HepG2 (cell line): ENCODE results near the gene SH2D3A. TPM values are rescaled to one million over a fixed set of nuclear protein-coding genes. Genes with fewer than 3 reads are reported as not detected.

Experiments
- AHDC1 ChIP-seq: sonication (generic); formaldehyde crosslinking; IDR thresholded peaks from 2 replicates; pipeline ENCODE4 v1.5.1; 2020; ENCODE audit warnings: mild to moderate bottlenecking, missing genetic modification reagents, borderline replicate concordance
- ARNTL ChIP-seq: sonication (generic); formaldehyde crosslinking; IDR thresholded peaks from 2 replicates; pipeline ENCODE4 v1.4.0; 2020; ENCODE audit warnings: mild to moderate bottlenecking, missing genetic modification reagents
- DZIP1 ChIP-seq: sonication (generic); formaldehyde crosslinking; IDR thresholded peaks from 2 replicates; pipeline ENCODE4 v1.5.0; 2020; ENCODE audit warnings: mild to moderate bottlenecking, missing genetic modification reagents
- HMGXB3 ChIP-seq: sonication (generic); formaldehyde crosslinking; IDR thresholded peaks from 2 replicates; pipeline ENCODE4 v1.4.0; 2020; ENCODE audit warnings: missing genetic modification reagents, borderline replicate concordance
- NAIF1 ChIP-seq: sonication (generic); formaldehyde crosslinking; IDR thresholded peaks from 2 replicates; pipeline ENCODE4 v1.5.0; 2020; ENCODE audit warnings: mild to moderate bottlenecking, missing genetic modification reagents, borderline replicate concordance
- NFKBIZ ChIP-seq: IDR thresholded peaks from 2 replicates; pipeline ENCODE4 v1.6.1; 2018; ENCODE audit warnings: missing genetic modification reagents, missing compliant biosample characterization
- SKIL ChIP-seq: sonication (generic); formaldehyde crosslinking; IDR thresholded peaks from 2 replicates; pipeline ENCODE4 v1.8.0; 2022; ENCODE audit warnings: missing genetic modification reagents, mild to moderate bottlenecking, moderate library complexity, borderline replicate concordance
- TGIF2 ChIP-seq: IDR thresholded peaks from 2 replicates; pipeline ENCODE4 v1.6.1; 2016; ENCODE audit warnings: control low read depth, missing compliant biosample characterization
- ZFX ChIP-seq: sonication (generic); formaldehyde crosslinking; IDR thresholded peaks from 2 replicates; pipeline ENCODE4 v1.4.0; 2020; ENCODE audit warnings: mild to moderate bottlenecking, low read depth, missing genetic modification reagents, moderate library complexity
- ZNF292 ChIP-seq: sonication (generic); formaldehyde crosslinking; IDR thresholded peaks from 2 replicates; pipeline ENCODE4 v1.8.1; 2022; ENCODE audit warnings: mild to moderate bottlenecking, low read depth, missing genetic modification reagents, borderline replicate concordance
- polyA plus RNA-seq, 8 experiments: library from polyadenylated mRNA; depleted of rRNA in 3 of 8; stranded (reverse) in 7 of 8; unstranded in 1 of 8; fragments of >200 nt; fragmentation: Illumina TruSeq in 4 of 8; extraction: Trizol in 4 of 8; gene quantifications; 2 replicates each; pipeline versions ENCODE4 v1.2.1 to v1.2.3, GENCODE V29; 2011 to 2016; ENCODE audit warnings: low read depth in 4 of 8, missing spikeins in 1 of 8, mixed read lengths in 1 of 8; ENCODE audit not compliant: insufficient read depth in 1 of 8
- total RNA-seq, 5 experiments: library from RNA; depleted of rRNA; stranded (reverse); fragments of >200 nt; fragmentation: Illumina TruSeq; extraction: Trizol; gene quantifications; 2 replicates each; pipeline ENCODE4 v1.2.3, GENCODE V29; 2016; ENCODE audit warnings: low read depth in 1 of 5

SH2D3A gene
- total and polyA plus RNA-seq, 2 of the 13 experiments (the other 11 are each of a cell fraction or from before 2014, with no cell fraction given) = 1.0 to 2.2 TPM

- TF ChIP-seq SKIL (CRISPR knock-in tag) (peak; percentile 82; the same call in 1 of the 2 replicates), DZIP1 (CRISPR knock-in tag) (no peak), NFKBIZ (peak; percentile 93; the same call in 1 of the 2 replicates), HMGXB3 (CRISPR knock-in tag) (0 out of 2 replicates have a peak, but pooled peaks have one; percentile 72), NAIF1 (CRISPR knock-in tag) (no peak), ZNF292 (CRISPR knock-in tag) (peak; percentile 61), ZFX (CRISPR knock-in tag) (0 out of 2 replicates have a peak, but pooled peaks have one; percentile 29), ARNTL (peak; percentile 67; the same call in 1 of the 2 replicates), AHDC1 (CRISPR knock-in tag) (peak; percentile 58; the same call in 1 of the 2 replicates), TGIF2 (CRISPR knock-in tag) (peak; percentile 61; the same call in 1 of the 2 replicates)
Observed at GRCh38 chr19:6723108-6723618, 44.1 kb downstream of the SH2D3A start (continued).
